Measurements from ENCODE around the gene EMC10.
"Not testable (repeated sequence)": the region's sequence is repeated elsewhere in the genome, so short reads cannot be mapped to it uniquely, and the experiment has no call there.

EMC10 gene

GRCh38 chr19:50435627-50436026, 40.7 kb upstream of the EMC10 start:
- no peak overlapping the region for H3K4me3 ChIP-seq (ENCODE audit: low read depth, low read length)
- in situ Hi-C loops (cut with HindIII; ENCODE audit: low sequenced_read_pairs): no loop called here
- TF ChIP-seq, protein P1, sequence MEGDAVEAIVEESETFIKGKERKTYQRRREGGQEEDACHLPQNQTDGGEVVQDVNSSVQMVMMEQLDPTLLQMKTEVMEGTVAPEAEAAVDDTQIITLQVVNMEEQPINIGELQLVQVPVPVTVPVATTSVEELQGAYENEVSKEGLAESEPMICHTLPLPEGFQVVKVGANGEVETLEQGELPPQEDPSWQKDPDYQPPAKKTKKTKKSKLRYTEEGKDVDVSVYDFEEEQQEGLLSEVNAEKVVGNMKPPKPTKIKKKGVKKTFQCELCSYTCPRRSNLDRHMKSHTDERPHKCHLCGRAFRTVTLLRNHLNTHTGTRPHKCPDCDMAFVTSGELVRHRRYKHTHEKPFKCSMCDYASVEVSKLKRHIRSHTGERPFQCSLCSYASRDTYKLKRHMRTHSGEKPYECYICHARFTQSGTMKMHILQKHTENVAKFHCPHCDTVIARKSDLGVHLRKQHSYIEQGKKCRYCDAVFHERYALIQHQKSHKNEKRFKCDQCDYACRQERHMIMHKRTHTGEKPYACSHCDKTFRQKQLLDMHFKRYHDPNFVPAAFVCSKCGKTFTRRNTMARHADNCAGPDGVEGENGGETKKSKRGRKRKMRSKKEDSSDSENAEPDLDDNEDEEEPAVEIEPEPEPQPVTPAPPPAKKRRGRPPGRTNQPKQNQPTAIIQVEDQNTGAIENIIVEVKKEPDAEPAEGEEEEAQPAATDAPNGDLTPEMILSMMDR (IDR thresholded peaks at IDR 0.05; ENCODE audit: low read depth, low read length, missing control alignments): no peak
- no peak for DNase-seq (ENCODE audit: low read depth)

GRCh38 chr19:50437862-50438449, 38.4 kb upstream of the EMC10 start:
- no peak overlapping the region for H3K4me3 ChIP-seq (ENCODE audit: low read depth, low read length)
- TF ChIP-seq, protein P1 (IDR thresholded peaks at IDR 0.05; ENCODE audit: low read depth, low read length, missing control alignments): no peak
- in situ Hi-C loops (cut with HindIII; ENCODE audit: low sequenced_read_pairs): no loop called here
- no peak for DNase-seq (ENCODE audit: low read depth)

DNA sequence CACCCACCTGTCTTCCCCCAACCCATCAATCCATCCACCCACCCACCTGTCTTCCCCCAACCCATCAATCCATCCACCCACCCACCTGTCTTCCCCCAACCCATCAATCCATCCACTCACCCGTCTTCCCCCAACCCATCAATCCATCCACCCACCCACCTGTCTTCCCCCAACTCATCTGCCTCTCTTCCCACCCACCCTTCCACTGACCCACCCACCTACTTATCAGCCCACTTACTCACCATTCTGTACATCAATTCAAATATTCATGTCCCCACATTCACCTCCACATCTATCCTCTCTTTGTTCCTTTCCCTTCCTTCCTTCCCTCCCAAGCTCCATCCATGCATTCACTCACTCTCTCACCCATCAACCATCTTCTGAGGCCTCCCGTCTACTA, 37.2 kb upstream of the EMC10 start:
- DNase-seq (ENCODE audit: low read depth); in situ Hi-C loops (cut with HindIII; ENCODE audit: low sequenced_read_pairs); H3K4me3 ChIP-seq (ENCODE audit: low read depth, low read length): not testable (repeated sequence)

GRCh38 chr19:50444059-50444458, 32.2 kb upstream of the EMC10 start:
- no peak overlapping the region for H3K4me3 ChIP-seq (ENCODE audit: low read depth, low read length)
- in situ Hi-C loops (cut with HindIII; ENCODE audit: low sequenced_read_pairs): no loop called here

GRCh38 chr19:50447053-50447452, 29.3 kb upstream of the EMC10 start:
- no peak overlapping the region for H3K4me3 ChIP-seq (ENCODE audit: low read depth, low read length)
- no peak for DNase-seq (ENCODE audit: low read depth)
- in situ Hi-C loops (cut with HindIII; ENCODE audit: low sequenced_read_pairs): no loop called here
- TF ChIP-seq, protein P1 (IDR thresholded peaks at IDR 0.05; ENCODE audit: low read depth, low read length, missing control alignments): no peak

More at GRCh38 chr19:50444059-50444458, 32.2 kb upstream of the EMC10 start:
- TF ChIP-seq, protein P1 (IDR thresholded peaks at IDR 0.05; ENCODE audit: low read depth, low read length, missing control alignments): no peak
- no peak for DNase-seq (ENCODE audit: low read depth)

GRCh38 chr19:50447750-50448149, 28.6 kb upstream of the EMC10 start:
- no peak for DNase-seq (ENCODE audit: low read depth)
- H3K4me3 ChIP-seq (ENCODE audit: low read depth, low read length): no peak overlapping the region
- TF ChIP-seq, protein P1 (IDR thresholded peaks at IDR 0.05; ENCODE audit: low read depth, low read length, missing control alignments): no peak
- in situ Hi-C loops (cut with HindIII; ENCODE audit: low sequenced_read_pairs): no loop called here

GRCh38 chr19:50449236-50449899, 26.9 kb upstream of the EMC10 start:
- DNase-seq (ENCODE audit: low read depth): no peak
- TF ChIP-seq, protein P1 (IDR thresholded peaks at IDR 0.05; ENCODE audit: low read depth, low read length, missing control alignments): no peak
- in situ Hi-C loops (cut with HindIII; ENCODE audit: low sequenced_read_pairs): no loop called here
- H3K4me3 ChIP-seq (ENCODE audit: low read depth, low read length): no peak overlapping the region
